Muscle of back (tissue), 13 donors: Measurements from ENCODE around the gene ZDHHC16. TPM values are rescaled to one million over a fixed set of nuclear protein-coding genes. Genes with fewer than 3 reads are reported as not detected.
"Not testable (repeated sequence)": the region's sequence is repeated elsewhere in the genome, so short reads cannot be mapped to it uniquely, and the experiment has no call there.

ENCODE experiments used
- DNase-seq, 3 donors: peaks; one replicate each; pipeline versions ENCODE4 v3.0.0 to v3.0.0-alpha.2; 2013
- long read RNA-seq, 9 donors: transcript quantifications; one replicate each; lab custom pipeline, GENCODE V29; 2026
- polyA plus RNA-seq, 10 donors: library from polyadenylated mRNA; unstranded; fragments of 120-200 nt; gene quantifications; one replicate each; pipeline ENCODE4 v1.2.1, GENCODE V29; 2013; ENCODE audit not compliant: insufficient read length in 10 of 10

ZDHHC16 gene
- polyA plus RNA-seq: 10 to 100 TPM; 27.2 to 35.5 (median 31.7) TPM
- long read RNA-seq, donor 1, partial matches to known transcripts: 5 of 10 reads
- long read RNA-seq, donor 1, other reads (novel, unspliced or antisense): 0 of 10 reads
- long read RNA-seq, donor 2, partial matches to known transcripts: 0 of 8 reads
- long read RNA-seq, donor 2, other reads (novel, unspliced or antisense): 0 of 8 reads
- long read RNA-seq, donor 3: 0 reads
- long read RNA-seq, donor 4, partial matches to known transcripts: 0 of 4 reads
- long read RNA-seq, donor 4, other reads (novel, unspliced or antisense): 0 of 4 reads
- long read RNA-seq, donor 5, partial matches to known transcripts: 0 of 2 reads
- long read RNA-seq, donor 5, other reads (novel, unspliced or antisense): 0 of 2 reads
- long read RNA-seq, donor 6, partial matches to known transcripts: 7 of 11 reads
- long read RNA-seq, donor 6, other reads (novel, unspliced or antisense): 0 of 11 reads
- long read RNA-seq, donor 7, partial matches to known transcripts: 5 of 11 reads
- long read RNA-seq, donor 7, other reads (novel, unspliced or antisense): 0 of 11 reads
- long read RNA-seq, donor 8, partial matches to known transcripts: 13 of 20 reads
- long read RNA-seq, donor 8, other reads (novel, unspliced or antisense): 6 of 20 reads
- long read RNA-seq, donor 9, partial matches to known transcripts: 0 of 1 reads
- long read RNA-seq, donor 9, other reads (novel, unspliced or antisense): 0 of 1 reads

- peak; percentile 95 to 98 (median 96) for DNase-seq
Measured at GRCh38 chr10:97445722-97446639, at the start of gene ZDHHC16, which contains the start of gene EXOSC1. TSS of gene ZDHHC16 (plus strand) at chr10:97446175. CDS start at chr10:97451676, 5,501 bp downstream. TSS of gene EXOSC1 (minus strand) at chr10:97446006. CDS start at chr10:97445985, 21 bp downstream.

GRCh38 chr10:97399843-97400545 is 46.0 kb upstream of the ZDHHC16 start:
- peak in 1 of 3 donors; percentile 64 for DNase-seq

GRCh38 chr10:97400665-97401454 is 45.1 kb upstream of the ZDHHC16 start, which contains the start of gene RRP12:
TSS of gene RRP12 (minus strand) at chr10:97401340. CDS start at chr10:97401231, 109 bp downstream.
- DNase-seq: peak; percentile 96 to 98 (median 98)

DNA sequence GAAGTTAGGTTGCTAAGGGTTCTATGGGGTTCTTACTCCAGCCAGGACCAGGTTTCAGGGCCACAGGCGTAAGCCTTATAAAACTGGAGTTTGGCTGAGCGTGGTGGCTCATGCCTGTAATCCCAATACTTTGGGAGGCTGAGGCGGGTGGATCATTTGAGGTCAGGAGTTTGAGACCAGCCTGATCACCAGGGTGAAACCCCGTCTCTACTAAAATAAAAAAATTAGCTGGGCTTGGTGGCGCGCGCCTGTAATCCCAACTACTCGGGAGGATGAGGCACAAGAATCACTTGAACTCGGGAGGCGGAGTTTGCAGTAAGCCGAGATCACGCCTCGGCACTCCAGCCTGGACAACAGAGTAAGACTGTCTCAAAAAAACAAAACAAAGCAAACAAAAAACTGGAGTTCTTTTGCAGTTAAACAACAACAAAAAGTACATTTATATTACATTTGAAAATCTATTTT is 44.5 kb upstream of the ZDHHC16 start:
- no peak for DNase-seq

GRCh38 chr10:97404044-97404443 is 41.9 kb upstream of the ZDHHC16 start:
- no peak for DNase-seq

DNA sequence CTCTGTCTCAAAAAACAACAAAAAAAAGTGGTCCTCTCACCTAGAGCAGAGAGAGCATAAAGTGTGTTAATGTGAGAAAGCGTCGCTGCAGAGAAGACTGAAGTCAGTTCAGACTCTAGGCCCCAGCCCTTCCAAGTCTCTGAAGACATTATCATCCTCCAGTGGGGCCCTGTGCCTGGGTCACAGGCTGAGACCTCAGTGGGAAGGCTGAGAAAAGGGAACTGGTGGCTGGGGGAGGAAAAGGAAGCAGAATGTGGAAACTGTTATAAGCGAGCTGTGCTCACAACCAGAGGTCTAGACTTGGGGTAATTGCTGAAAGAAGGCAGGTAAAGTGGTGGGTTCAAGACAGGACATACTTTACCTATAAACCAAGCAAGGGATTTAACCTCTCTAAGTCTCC is 39.9 kb upstream of the ZDHHC16 start:
- peak in 1 of 3 donors; percentile 36 for DNase-seq

GRCh38 chr10:97406483-97406882 is 39.5 kb upstream of the ZDHHC16 start:
- not testable (repeated sequence) for DNase-seq

GRCh38 chr10:97407211-97407951 is 38.6 kb upstream of the ZDHHC16 start:
- DNase-seq: peak; percentile 62 to 86 (median 72)

GRCh38 chr10:97407952-97408248 is 38.1 kb upstream of the ZDHHC16 start:
- DNase-seq: no peak

- no peak for DNase-seq
Measured at GRCh38 chr10:97408496-97408992, 37.4 kb upstream of the ZDHHC16 start.

DNA sequence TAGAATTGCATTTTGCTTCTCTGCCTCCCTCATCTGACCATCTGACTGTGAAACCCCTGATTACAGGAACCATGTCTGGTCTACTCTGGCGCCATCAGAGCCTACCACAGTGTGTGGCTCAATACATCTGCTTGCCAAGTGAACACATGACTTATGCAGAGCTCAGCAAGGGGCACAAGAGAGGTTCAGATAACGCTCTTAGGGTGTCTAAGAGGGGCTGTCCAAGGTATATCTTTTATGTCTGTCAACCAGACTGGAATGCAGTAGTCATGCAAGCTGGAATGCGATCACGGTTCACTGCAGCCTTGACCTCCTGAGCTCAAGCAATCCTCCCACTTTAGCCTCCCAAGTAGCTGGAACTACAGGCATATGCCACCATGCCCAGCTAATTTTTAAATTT is 34.6 kb upstream of the ZDHHC16 start:
- no peak for DNase-seq

DNA sequence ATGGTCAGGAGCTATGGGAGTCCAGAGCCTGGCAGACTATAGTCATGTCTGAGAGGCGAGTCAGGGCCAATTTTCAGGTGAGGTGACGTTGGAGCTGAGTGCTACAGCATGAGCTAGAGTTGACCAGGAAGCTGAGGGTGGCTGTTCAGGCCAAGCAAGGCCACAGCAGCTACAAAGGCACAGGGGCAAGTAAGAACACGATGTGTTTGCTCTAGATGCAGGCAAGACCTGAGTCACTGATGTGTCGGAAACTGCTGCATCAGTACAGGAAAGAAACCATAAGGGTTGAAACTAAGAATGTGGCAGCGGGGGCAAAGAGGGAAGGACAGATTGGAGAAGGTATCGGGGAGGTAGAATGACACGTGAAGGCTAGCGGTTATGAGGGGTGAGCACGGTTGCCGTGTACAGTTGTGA is 33.1 kb upstream of the ZDHHC16 start:
- no peak for DNase-seq

- no peak for DNase-seq
Measured at GRCh38 chr10:97416565-97416964, 29.4 kb upstream of the ZDHHC16 start.

- DNase-seq: not testable (repeated sequence)
Measured at GRCh38 chr10:97423757-97424098, 22.2 kb upstream of the ZDHHC16 start.

GRCh38 chr10:97425964-97426775 is 19.8 kb upstream of the ZDHHC16 start, which contains the start of gene PGAM1:
TSS of gene PGAM1 (plus strand) at chr10:97426191. CDS start at chr10:97426308, 117 bp downstream.
- DNase-seq: peak; percentile 96 to 99 (median 99)

DNA sequence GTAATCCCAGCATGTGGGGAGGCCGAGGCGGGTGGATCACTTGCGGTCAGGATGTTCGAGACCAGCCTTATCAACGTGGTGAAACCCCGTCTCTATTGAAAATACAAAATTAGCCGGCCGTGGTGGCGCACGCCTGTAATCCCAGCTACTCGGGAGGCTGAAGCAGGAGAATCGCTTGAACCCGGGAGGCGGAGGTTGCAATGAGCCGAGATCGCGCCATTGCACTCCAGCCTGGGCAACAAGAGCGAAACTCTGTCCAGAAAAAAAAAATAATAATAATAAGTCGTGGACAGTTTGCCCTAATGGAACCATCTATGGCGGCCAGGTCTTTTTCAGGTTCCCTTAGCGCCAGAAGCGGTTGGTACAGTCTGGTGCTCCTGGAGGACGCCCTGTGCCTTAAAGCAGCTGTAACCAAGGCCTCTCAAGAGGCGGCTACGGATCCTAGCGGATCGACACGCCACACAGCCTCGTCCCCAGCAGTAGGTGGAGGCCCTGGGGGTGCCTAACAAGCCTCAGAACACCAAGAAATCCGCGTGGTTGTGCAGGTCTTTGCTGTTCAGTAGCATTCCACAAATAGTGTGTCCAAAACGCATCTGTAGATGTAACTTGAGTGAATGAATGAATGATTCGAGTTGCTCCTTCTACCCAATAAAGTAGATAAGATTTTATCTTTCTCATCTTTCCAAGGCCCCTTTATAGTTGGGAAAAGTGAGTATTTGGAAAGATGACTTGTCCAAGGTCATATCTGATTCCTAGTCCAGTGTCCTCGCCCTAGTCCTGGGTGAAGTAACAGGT is 19.0 kb upstream of the ZDHHC16 start:
- DNase-seq: peak in 1 of 3 donors; percentile 44

DNA sequence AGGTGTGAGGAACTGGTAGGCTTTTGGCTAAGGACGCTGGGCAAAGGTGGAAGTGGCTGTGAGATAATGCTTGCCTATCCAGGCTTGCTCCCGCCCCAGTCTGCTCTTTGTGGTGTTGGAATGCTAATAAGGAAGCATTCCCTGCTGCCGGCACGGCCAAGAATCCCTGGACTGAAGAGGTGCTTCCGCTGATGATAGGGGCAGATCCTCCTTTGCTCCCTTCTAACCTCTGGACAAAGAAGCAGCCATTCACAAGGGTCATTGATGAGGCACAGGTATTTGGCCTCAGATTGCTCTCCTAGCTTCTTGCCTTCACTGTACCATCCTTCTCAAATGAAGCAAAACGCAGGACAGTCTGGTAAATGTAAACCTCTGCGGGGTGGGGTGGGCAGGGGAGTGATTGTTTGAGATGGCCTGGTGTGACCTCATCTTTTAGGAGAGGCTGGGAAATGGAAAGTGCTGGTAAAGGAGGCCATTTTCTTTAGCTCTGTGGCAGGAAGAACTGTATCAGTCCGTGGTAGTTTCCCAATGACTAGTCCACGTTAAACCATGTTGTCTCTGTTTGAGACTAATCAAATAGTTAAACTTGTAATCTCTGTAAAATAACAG is 18.3 kb upstream of the ZDHHC16 start:
- peak in 1 of 3 donors; percentile 32 for DNase-seq
